Stimulated activated CD8-positive, alpha-beta memory T cell treated with anti-CD3 and anti-CD28 coated beads, Interleukin-4, amount 100 ng/mL, for 4 hours (primary cell): ENCODE measurements around the gene MAN2A2.
"Not testable (repeated sequence)": the region's sequence is repeated elsewhere in the genome, so short reads cannot be mapped to it uniquely, and the experiment has no call there.

Experiments used
- DNase-seq, 2 donors: peaks; one replicate each; pipeline ENCODE4 v3.0.0-alpha.2; 2020; ENCODE audit warnings: low read depth in 2 of 2, low spot score in 1 of 2

MAN2A2 gene

GRCh38 chr15:90871139-90871715 is 31.9 kb upstream of the MAN2A2 start:
- no peak for DNase-seq

- DNase-seq = no peak
Measured at GRCh38 chr15:90871716-90872485, 31.2 kb upstream of the MAN2A2 start.

- no peak for DNase-seq
Measured at GRCh38 chr15:90872486-90873184, 30.5 kb upstream of the MAN2A2 start.

GRCh38 chr15:90873488-90873997 is 29.6 kb upstream of the MAN2A2 start:
- no peak for DNase-seq

GRCh38 chr15:90873998-90874605 is 29.0 kb upstream of the MAN2A2 start:
- no peak for DNase-seq

GRCh38 chr15:90874986-90875385 is 28.1 kb upstream of the MAN2A2 start:
- DNase-seq = not testable (repeated sequence)

GRCh38 chr15:90875549-90875981 is 27.5 kb upstream of the MAN2A2 start:
- DNase-seq = no peak

- DNase-seq = no peak
Measured at GRCh38 chr15:90876046-90876445, 27.1 kb upstream of the MAN2A2 start.

GRCh38 chr15:90876512-90877170 is 26.5 kb upstream of the MAN2A2 start:
- no peak for DNase-seq

- no peak for DNase-seq
Measured at GRCh38 chr15:90877315-90877714, 25.8 kb upstream of the MAN2A2 start.

- DNase-seq = no peak
Measured at GRCh38 chr15:90877996-90878395, 25.1 kb upstream of the MAN2A2 start.

- DNase-seq = no peak
Measured at GRCh38 chr15:90878660-90879059, 24.4 kb upstream of the MAN2A2 start.

GRCh38 chr15:90879730-90880366 is 23.3 kb upstream of the MAN2A2 start:
- DNase-seq = no peak

- no peak for DNase-seq
Measured at GRCh38 chr15:90880381-90881145, 22.5 kb upstream of the MAN2A2 start.

GRCh38 chr15:90881181-90881977 is 21.7 kb upstream of the MAN2A2 start:
- no peak for DNase-seq

GRCh38 chr15:90881978-90882721 is 21.0 kb upstream of the MAN2A2 start:
- no peak for DNase-seq

GRCh38 chr15:90882781-90883525 is 20.1 kb upstream of the MAN2A2 start:
- DNase-seq = no peak
